Embryonic facial prominence (tissue), 1 donor: ENCODE measurements around the gene SORBS2.

Source experiments
- DNase-seq: peaks from one replicate; pipeline ENCODE4 v3.0.0-alpha.2; 2016; ENCODE audit errors: extremely low spot score

SORBS2 gene

GRCh38 chr4:185679523-185679922 is 132.5 kb downstream of the SORBS2 start:
- no peak for DNase-seq

GRCh38 chr4:185677637-185678314 is 134.2 kb downstream of the SORBS2 start:
- no peak for DNase-seq

- no peak for DNase-seq
These were observed 139.4 kb downstream of the SORBS2 start for GRCh38 chr4:185672618-185673017.

GRCh38 chr4:185672151-185672550 is 139.8 kb downstream of the SORBS2 start:
- no peak for DNase-seq

GRCh38 chr4:185671496-185671895 is 140.5 kb downstream of the SORBS2 start:
- no peak for DNase-seq

GRCh38 chr4:185671066-185671465 is 140.9 kb downstream of the SORBS2 start:
- no peak for DNase-seq

- DNase-seq = no peak
These were observed 142.7 kb downstream of the SORBS2 start for GRCh38 chr4:185669288-185669687.

- DNase-seq = no peak
These were observed 145.8 kb downstream of the SORBS2 start for GRCh38 chr4:185666156-185666555.

GRCh38 chr4:185665655-185666054 is 146.3 kb downstream of the SORBS2 start:
- no peak for DNase-seq

- DNase-seq = no peak
These were observed 147.5 kb downstream of the SORBS2 start for GRCh38 chr4:185664481-185664880.

- no peak for DNase-seq
These were observed 149.8 kb downstream of the SORBS2 start for GRCh38 chr4:185662030-185662778.

GRCh38 chr4:185660340-185660739 is 151.7 kb downstream of the SORBS2 start:
- no peak for DNase-seq

GRCh38 chr4:185657699-185658098 is 154.3 kb downstream of the SORBS2 start:
- DNase-seq = no peak

GRCh38 chr4:185657183-185657582 is 154.8 kb downstream of the SORBS2 start:
- no peak for DNase-seq

- no peak for DNase-seq
These were observed 155.5 kb downstream of the SORBS2 start for GRCh38 chr4:185656467-185656931.

GRCh38 chr4:185654965-185655554 is 156.9 kb downstream of the SORBS2 start:
- DNase-seq = no peak

- DNase-seq = no peak
These were observed 157.7 kb downstream of the SORBS2 start for GRCh38 chr4:185654311-185654710.

- no peak for DNase-seq
These were observed 160.1 kb downstream of the SORBS2 start for GRCh38 chr4:185651851-185652250.

GRCh38 chr4:185651137-185651677 is 160.8 kb downstream of the SORBS2 start:
- DNase-seq = no peak

- no peak for DNase-seq
These were observed 163.4 kb downstream of the SORBS2 start for GRCh38 chr4:185648631-185649030.

GRCh38 chr4:185645403-185645802 is 166.6 kb downstream of the SORBS2 start:
- DNase-seq = no peak

- no peak for DNase-seq
These were observed 167.6 kb downstream of the SORBS2 start for GRCh38 chr4:185644408-185644807.

GRCh38 chr4:185642907-185643306 is 169.1 kb downstream of the SORBS2 start:
- DNase-seq = no peak
